Neural progenitor cell (in vitro differentiated cells): ENCODE results near the gene IRX5. TPM values are rescaled to one million over a fixed set of nuclear protein-coding genes. Genes with fewer than 3 reads are reported as not detected.

ENCODE experiments used
- DNase-seq: peaks from one replicate; pipeline ENCODE4 v3.0.0-alpha.2; 2016; ENCODE audit warnings: low spot score
- H2AFZ ChIP-seq: fragments of 200-600 bp; sonication (generic); replicated peaks from 2 replicates; pipeline ENCODE4 v1.6.1; 2016; ENCODE audit warnings: antibody characterized with exemption
- H3F3A ChIP-seq: fragments of 200-600 bp; sonication (generic); 2 replicates; pipeline ENCODE4 v1.6.1; 2016; ENCODE audit warnings: antibody characterized with exemption, low read depth
- H3K27ac ChIP-seq: fragments of 200-600 bp; sonication (generic); 2 replicates; pipeline ENCODE4 v1.5.1; 2016; ENCODE audit warnings: mild to moderate bottlenecking
- H3K27me3 ChIP-seq: fragments of 200-600 bp; sonication (generic); 2 replicates; pipeline ENCODE4 v1.6.1; 2016; ENCODE audit warnings: mild to moderate bottlenecking, moderate library complexity
- H3K36me3 ChIP-seq: fragments of 200-600 bp; sonication (generic); 2 replicates; pipeline ENCODE4 v1.5.1; 2016
- H3K4me1 ChIP-seq: fragments of 200-600 bp; sonication (generic); 2 replicates; pipeline ENCODE4 v1.6.1; 2016; ENCODE audit warnings: mixed run types
- H3K4me2 ChIP-seq: fragments of 200-600 bp; sonication (generic); 2 replicates; pipeline ENCODE4 v1.6.1; 2016
- H3K4me3 ChIP-seq: fragments of 200-600 bp; sonication (generic); 2 replicates; pipeline ENCODE4 v1.5.1; 2016
- H3K79me2 ChIP-seq: fragments of 200-600 bp; sonication (generic); 2 replicates; pipeline ENCODE4 v1.6.1; 2016; ENCODE audit warnings: low read depth
- H3K9ac ChIP-seq: fragments of 200-600 bp; sonication (generic); 2 replicates; pipeline ENCODE4 v1.6.1; 2016
- H3K9me3 ChIP-seq: fragments of 200-600 bp; sonication (generic); 2 replicates; pipeline ENCODE4 v1.5.1; 2016; ENCODE audit warnings: low read depth
- H4K20me1 ChIP-seq: fragments of 200-600 bp; sonication (generic); 2 replicates; pipeline ENCODE4 v1.6.1; 2016; ENCODE audit warnings: low read depth
- H3K27ac Mint-ChIP-seq: 3 replicates; pipeline ENCODE4 v1.8.0; 2021; ENCODE audit warnings: mixed read lengths
- H3K27me3 Mint-ChIP-seq: 2 replicates; pipeline ENCODE4 v1.8.0; 2022; ENCODE audit warnings: low read depth, mild to moderate bottlenecking, inconsistent platforms, moderate library complexity, mixed read lengths; ENCODE audit not compliant: insufficient read depth
- H3K36me3 Mint-ChIP-seq: 3 replicates; pipeline ENCODE4 v1.8.0; 2021; ENCODE audit warnings: mixed read lengths
- H3K4me1 Mint-ChIP-seq: 3 replicates; pipeline ENCODE4 v1.8.0; 2021; ENCODE audit warnings: mixed read lengths
- H3K4me3 Mint-ChIP-seq: 3 replicates; pipeline ENCODE4 v1.8.0; 2021; ENCODE audit warnings: mild to moderate bottlenecking, moderate library complexity, mixed read lengths
- H3K9me3 Mint-ChIP-seq: 3 replicates; pipeline ENCODE4 v1.8.0; 2020; ENCODE audit warnings: mixed read lengths
- EZH2 ChIP-seq: fragments of 200-600 bp; sonication (generic); IDR thresholded peaks from 2 replicates; pipeline ENCODE4 v1.6.1; 2017; ENCODE audit warnings: antibody characterized with exemption, mild to moderate bottlenecking, moderate library complexity
- EZH2phosphoT487 ChIP-seq: fragments of 200-600 bp; sonication (generic); IDR thresholded peaks from 2 replicates; pipeline ENCODE4 v1.6.1; 2017; ENCODE audit warnings: antibody characterized with exemption
- total RNA-seq: library from RNA; depleted of rRNA; stranded (reverse); fragments of >200 nt; gene quantifications from 2 replicates; pipeline ENCODE4 v1.2.3, GENCODE V29; 2015; ENCODE audit warnings: low replicate concordance
- TF ChIP-seq, protein P1 (sequence below): fragments of 200-600 bp; sonication (generic); IDR thresholded peaks from 2 replicates; pipeline ENCODE4 v1.5.1; 2017; ENCODE audit warnings: antibody characterized with exemption, mild to moderate bottlenecking

Gene IRX5
- total RNA-seq, 1 donor from 2014 or later = 1.6 TPM

- no peaks in the 10 kb centered on the region for H3K79me2 ChIP-seq
- no peak overlapping the region for H3K27ac ChIP-seq
- no peaks in the 10 kb centered on the region for H3K36me3 ChIP-seq
- H3K4me3 ChIP-seq = peak overlapping the region; percentile 30
- peak; percentile 76 for DNase-seq
- peak overlapping the region; percentile 93 for H3K4me2 ChIP-seq
- Mint-ChIP-seq H3K36me3 (peaks cover 2% of the 10 kb centered on the region), H3K9me3 (no peaks in the 10 kb centered on the region), H3K4me1 (peaks cover 41% of the 10 kb centered on the region), H3K27me3 (peaks cover 69% of the 10 kb centered on the region), H3K4me3 (peak overlapping the region; percentile 65), H3K27ac (no peak overlapping the region)
- H3K27me3 ChIP-seq = peaks cover 87% of the 10 kb centered on the region
- peaks cover 32% of the 10 kb centered on the region for H3K4me1 ChIP-seq
- H4K20me1 ChIP-seq = peaks cover 19% of the 10 kb centered on the region
- H3K9me3 ChIP-seq = no peaks in the 10 kb centered on the region
- H3K9ac ChIP-seq = no peak overlapping the region
- TF ChIP-seq EZH2phosphoT487 (peak; percentile 1), EZH2 (peak; percentile 10)
- TF ChIP-seq, protein P1, sequence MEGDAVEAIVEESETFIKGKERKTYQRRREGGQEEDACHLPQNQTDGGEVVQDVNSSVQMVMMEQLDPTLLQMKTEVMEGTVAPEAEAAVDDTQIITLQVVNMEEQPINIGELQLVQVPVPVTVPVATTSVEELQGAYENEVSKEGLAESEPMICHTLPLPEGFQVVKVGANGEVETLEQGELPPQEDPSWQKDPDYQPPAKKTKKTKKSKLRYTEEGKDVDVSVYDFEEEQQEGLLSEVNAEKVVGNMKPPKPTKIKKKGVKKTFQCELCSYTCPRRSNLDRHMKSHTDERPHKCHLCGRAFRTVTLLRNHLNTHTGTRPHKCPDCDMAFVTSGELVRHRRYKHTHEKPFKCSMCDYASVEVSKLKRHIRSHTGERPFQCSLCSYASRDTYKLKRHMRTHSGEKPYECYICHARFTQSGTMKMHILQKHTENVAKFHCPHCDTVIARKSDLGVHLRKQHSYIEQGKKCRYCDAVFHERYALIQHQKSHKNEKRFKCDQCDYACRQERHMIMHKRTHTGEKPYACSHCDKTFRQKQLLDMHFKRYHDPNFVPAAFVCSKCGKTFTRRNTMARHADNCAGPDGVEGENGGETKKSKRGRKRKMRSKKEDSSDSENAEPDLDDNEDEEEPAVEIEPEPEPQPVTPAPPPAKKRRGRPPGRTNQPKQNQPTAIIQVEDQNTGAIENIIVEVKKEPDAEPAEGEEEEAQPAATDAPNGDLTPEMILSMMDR = no peak
- H3F3A ChIP-seq = peaks cover 47% of the 10 kb centered on the region
- H2AFZ ChIP-seq = no peak overlapping the region
Observed at GRCh38 chr16:54939510-54940278, 9.0 kb downstream of the IRX5 start.

DNA sequence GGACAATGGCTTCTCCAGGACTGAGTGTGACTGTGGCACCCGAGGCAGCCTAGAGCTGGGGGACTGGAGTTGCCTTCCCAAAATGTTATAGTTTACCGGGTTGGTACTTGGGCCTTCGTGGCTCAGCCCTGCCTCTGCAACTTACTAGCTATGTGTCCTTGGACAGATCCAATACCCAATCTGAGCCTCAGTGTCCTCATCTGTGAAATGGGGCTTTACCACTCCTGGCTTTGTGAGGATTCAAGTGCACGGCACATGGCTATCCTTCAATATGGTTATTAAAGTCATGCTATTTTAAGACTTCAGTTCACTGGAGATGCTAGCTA is 9.6 kb downstream of the IRX5 start:
- Mint-ChIP-seq H3K4me1 (peaks cover 35% of the 10 kb centered on the region), H3K4me3 (no peak overlapping the region), H3K27ac (no peak overlapping the region), H3K9me3 (no peaks in the 10 kb centered on the region), H3K27me3 (peaks cover 64% of the 10 kb centered on the region), H3K36me3 (no peaks in the 10 kb centered on the region)
- Histone ChIP-seq H3K27me3 (peaks cover 82% of the 10 kb centered on the region), H3K9ac (no peak overlapping the region), H3F3A (peaks cover 43% of the 10 kb centered on the region), H2AFZ (no peak overlapping the region), H3K4me3 (no peak overlapping the region), H4K20me1 (peaks cover 18% of the 10 kb centered on the region), H3K36me3 (no peaks in the 10 kb centered on the region), H3K9me3 (no peaks in the 10 kb centered on the region), H3K79me2 (no peaks in the 10 kb centered on the region), H3K4me2 (no peak overlapping the region), H3K4me1 (peaks cover 30% of the 10 kb centered on the region), H3K27ac (no peak overlapping the region)
- DNase-seq = no peak
- TF ChIP-seq EZH2 = no peak
- TF ChIP-seq, protein P1 = no peak
- TF ChIP-seq EZH2phosphoT487 = no peak

DNA sequence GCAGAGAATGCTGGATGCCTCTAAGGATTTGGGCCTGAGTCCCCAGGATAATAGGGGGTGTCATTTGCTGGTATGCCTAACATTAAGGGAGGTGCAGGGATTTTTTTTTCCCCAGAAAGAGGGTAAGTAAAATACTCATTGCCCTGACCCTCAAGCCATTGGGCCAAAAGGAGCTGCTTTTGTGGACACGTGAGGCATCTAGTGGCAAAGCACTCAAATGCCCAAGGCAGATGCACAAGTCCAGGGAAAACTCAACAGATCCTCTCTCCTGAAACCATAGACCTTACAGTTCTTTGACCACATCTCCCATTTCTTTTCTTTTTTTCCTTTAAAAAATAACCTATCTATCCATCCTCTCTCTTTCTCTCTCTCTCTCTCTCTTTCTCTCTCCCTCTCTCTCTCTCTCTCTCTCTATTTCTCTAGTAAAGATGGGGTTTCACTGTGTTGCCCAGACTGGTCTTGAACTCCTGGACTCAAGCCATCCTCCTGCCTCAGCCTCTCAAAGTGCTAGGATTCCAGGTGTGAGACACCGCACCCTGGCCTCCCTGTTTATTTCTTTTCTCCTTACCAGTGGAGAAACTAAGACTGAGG is 11.8 kb downstream of the IRX5 start:
- Mint-ChIP-seq H3K4me1 (peaks cover 20% of the 10 kb centered on the region), H3K36me3 (no peaks in the 10 kb centered on the region), H3K27ac (no peak overlapping the region), H3K27me3 (peaks cover 53% of the 10 kb centered on the region), H3K4me3 (no peak overlapping the region), H3K9me3 (no peaks in the 10 kb centered on the region)
- H3K4me2 ChIP-seq = no peak overlapping the region
- H3F3A ChIP-seq = peaks cover 23% of the 10 kb centered on the region
- no peak overlapping the region for H3K27ac ChIP-seq
- H4K20me1 ChIP-seq = peaks cover 5% of the 10 kb centered on the region
- peaks cover 60% of the 10 kb centered on the region for H3K27me3 ChIP-seq
- H3K36me3 ChIP-seq = no peaks in the 10 kb centered on the region
- H3K79me2 ChIP-seq = no peaks in the 10 kb centered on the region
- TF ChIP-seq, protein P1 = peak; percentile 24
- no peak for TF ChIP-seq EZH2
- H3K9me3 ChIP-seq = no peaks in the 10 kb centered on the region
- no peak overlapping the region for H3K4me3 ChIP-seq
- no peak for DNase-seq
- peaks cover 24% of the 10 kb centered on the region for H3K4me1 ChIP-seq
- H3K9ac ChIP-seq = no peak overlapping the region
- no peak overlapping the region for H2AFZ ChIP-seq
